HEK293 (cell line): ENCODE measurements around the gene ERI3.

Experiments
- CTCF ChIA-PET: fragments of 350-600 bp; formaldehyde crosslinking; extraction: SDS; loops from one replicate; lab custom pipeline; 2021; ENCODE audit warnings: antibody characterized with exemption; lab: Yijun Ruan, JAX
- POLR2A ChIA-PET: fragments of 300-600 bp; formaldehyde crosslinking; extraction: SDS; loops from one replicate; lab custom pipeline; 2020; ENCODE audit warnings: antibody characterized with exemption, inconsistent platforms; lab: Yijun Ruan, JAX
- H3K27ac ChIP-seq: fragments of 200-500 bp; sonication (Bioruptor generic); 2 replicates; pipeline ENCODE4 v1.5.1; 2014; ENCODE audit warnings: low read depth, low read length, control low read depth, inconsistent platforms; ENCODE audit errors: extremely low read depth
- H3K36me3 ChIP-seq, 2 experiments: fragments of 200-500 bp in 1 of 2; sonication (Bioruptor generic) in 1 of 2; 1 replicate in 1 of 2; 2 replicates in 1 of 2; pipeline ENCODE4 v1.5.1; 2014 to 2017; ENCODE audit warnings: inconsistent platforms in 2 of 2, low read length in 2 of 2; ENCODE audit not compliant: control insufficient read depth in 2 of 2, insufficient read depth in 1 of 2
- H3K4me1 ChIP-seq: fragments of 200-500 bp; sonication (Bioruptor generic); 2 replicates; pipeline ENCODE4 v1.5.1; 2014; ENCODE audit warnings: mild to moderate bottlenecking, low read length, inconsistent platforms; ENCODE audit not compliant: control insufficient read depth, insufficient read depth
- H3K4me3 ChIP-seq: 2 replicates; pipeline ENCODE4 v1.5.1; 2011; ENCODE audit warnings: low read depth, mild to moderate bottlenecking, control low read depth, low read length, moderate library complexity
- H3K9me3 ChIP-seq: fragments of 200-500 bp; sonication (Bioruptor generic); 2 replicates; pipeline ENCODE4 v1.5.1; 2014; ENCODE audit warnings: low read depth, low read length, inconsistent platforms; ENCODE audit not compliant: control insufficient read depth, insufficient read depth
- EGR2 ChIP-seq: fragments of 450-650 bp; formaldehyde crosslinking; IDR thresholded peaks from 2 replicates; pipeline ENCODE4 v1.5.1; 2016; ENCODE audit warnings: low read depth, missing biosample characterization, missing genetic modification characterization
- HOXD13 ChIP-seq: sonication (generic); formaldehyde crosslinking; IDR thresholded peaks from 2 replicates; pipeline ENCODE4 v1.8.0; 2022; ENCODE audit warnings: missing genetic modification reagents, borderline replicate concordance
- KLF8 ChIP-seq: fragments of 450-650 bp; formaldehyde crosslinking; IDR thresholded peaks from 2 replicates; pipeline ENCODE4 v1.5.1; 2016; ENCODE audit warnings: missing biosample characterization, missing genetic modification characterization
- KLF9 ChIP-seq: fragments of 450-650 bp; formaldehyde crosslinking; IDR thresholded peaks from 2 replicates; pipeline ENCODE4 v1.5.1; 2016; ENCODE audit warnings: missing biosample characterization, missing genetic modification characterization, low read depth
- SCRT1 ChIP-seq: fragments of 450-650 bp; formaldehyde crosslinking; IDR thresholded peaks from 2 replicates; pipeline ENCODE4 v1.5.1; 2016; ENCODE audit warnings: missing biosample characterization, missing genetic modification characterization, borderline replicate concordance
- SCRT2 ChIP-seq: fragments of 450-650 bp; formaldehyde crosslinking; IDR thresholded peaks from 2 replicates; pipeline ENCODE4 v1.5.1; 2016; ENCODE audit warnings: missing biosample characterization, missing genetic modification characterization
- ZNF19 ChIP-seq: fragments of 450-650 bp; formaldehyde crosslinking; IDR thresholded peaks from 2 replicates; pipeline ENCODE4; 2016; ENCODE audit warnings: missing biosample characterization, missing genetic modification characterization, low read depth
- ZNF341 ChIP-seq: fragments of 450-650 bp; formaldehyde crosslinking; IDR thresholded peaks from 2 replicates; pipeline ENCODE4; 2016; ENCODE audit warnings: low read depth, missing biosample characterization, missing genetic modification characterization
- ZNF350 ChIP-seq: fragments of 450-650 bp; formaldehyde crosslinking; IDR thresholded peaks from 2 replicates; pipeline ENCODE4 v1.5.0; 2017; ENCODE audit warnings: missing biosample characterization, mild to moderate bottlenecking, missing genetic modification characterization
- ZNF416 ChIP-seq: fragments of 450-650 bp; formaldehyde crosslinking; IDR thresholded peaks from 2 replicates; pipeline ENCODE4 v1.5.1; 2016; ENCODE audit warnings: missing biosample characterization, missing genetic modification characterization
- ZNF488 ChIP-seq: fragments of 450-650 bp; formaldehyde crosslinking; IDR thresholded peaks from 2 replicates; pipeline ENCODE4 v1.5.1; 2016; ENCODE audit warnings: missing biosample characterization, missing genetic modification characterization
- ZNF501 ChIP-seq: fragments of 450-650 bp; formaldehyde crosslinking; IDR thresholded peaks from 2 replicates; pipeline ENCODE4 v1.5.1; 2016; ENCODE audit warnings: missing biosample characterization, missing genetic modification characterization
- ZNF549 ChIP-seq: fragments of 450-650 bp; IDR thresholded peaks from 2 replicates; pipeline ENCODE4 v1.5.1; 2018; ENCODE audit warnings: missing biosample characterization, missing genetic modification characterization, mild to moderate bottlenecking, inconsistent platforms, moderate library complexity
- ZNF555 ChIP-seq: fragments of 450-650 bp; formaldehyde crosslinking; conservative IDR thresholded peaks from 2 replicates; pipeline ENCODE4 v1.5.1; 2017; ENCODE audit warnings: missing biosample characterization, mild to moderate bottlenecking, missing genetic modification characterization, inconsistent platforms
- ZNF596 ChIP-seq: fragments of 450-650 bp; IDR thresholded peaks from 2 replicates; pipeline ENCODE4 v1.5.0; 2018; ENCODE audit warnings: missing biosample characterization, mild to moderate bottlenecking, missing genetic modification characterization, moderate library complexity
- ZSCAN23 ChIP-seq: fragments of 450-650 bp; formaldehyde crosslinking; IDR thresholded peaks from 2 replicates; pipeline ENCODE4 v1.5.1; 2016; ENCODE audit warnings: missing biosample characterization, missing genetic modification characterization
- TF ChIP-seq, protein P1 (sequence below): fragments of 450-650 bp; formaldehyde crosslinking; IDR thresholded peaks from 2 replicates; pipeline ENCODE4 v1.5.1; 2016; ENCODE audit warnings: missing biosample characterization, missing genetic modification characterization
- TF ChIP-seq, protein P2 (sequence below): fragments of 450-650 bp; formaldehyde crosslinking; IDR thresholded peaks from 2 replicates; pipeline ENCODE4 v1.5.1; 2016; ENCODE audit warnings: missing biosample characterization, missing genetic modification characterization, borderline replicate concordance

ERI3 gene

GRCh38 chr1:44332505-44332904 is 22.6 kb downstream of the ERI3 start (continued):
- TF ChIP-seq ZNF350 (tag by site-specific recombination) = no peak

DNA sequence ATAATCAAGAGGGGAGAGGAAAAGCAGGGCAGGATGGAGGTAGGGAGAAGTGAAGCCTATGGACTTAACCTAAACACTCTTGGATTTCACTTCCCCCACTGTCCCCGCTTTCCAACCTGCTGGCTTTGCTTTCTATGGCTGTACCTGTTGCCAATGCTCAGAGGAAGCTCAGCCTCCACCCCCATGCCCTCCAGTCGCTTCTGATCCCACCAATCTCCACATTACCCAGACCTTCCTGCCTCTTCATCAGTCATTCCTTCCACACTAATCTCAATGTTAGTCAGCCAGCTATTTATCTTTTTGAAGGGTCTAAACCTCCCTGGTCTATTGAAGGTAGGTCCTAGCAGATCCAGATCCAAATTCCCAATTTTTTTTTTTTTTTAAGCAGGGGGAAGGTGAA is 24.1 kb downstream of the ERI3 start:
- Histone ChIP-seq H3K4me1 (peaks cover 26% of the 10 kb centered on the region), H3K27ac (no peak overlapping the region), H3K4me3 (no peak overlapping the region), H3K36me3 (peaks cover 6 to 55% of the 10 kb centered on the region in 2 experiments; a peak in 2 of 3 replicates), H3K9me3 (no peaks in the 10 kb centered on the region)
- ChIA-PET POLR2A (no interaction called here), CTCF (interaction anchor here (0.5 to 1.9 kb wide), 5 partner anchors 13 to 321 kb away, joined by 3 to 6 read pairs (median 4); no protein-coding TSS in a partner anchor)
- TF ChIP-seq SCRT2 (tag by site-specific recombination) = peak; percentile 67
- no peak for TF ChIP-seq KLF8 (tag by site-specific recombination)
- TF ChIP-seq SCRT1 (tag by site-specific recombination) = 0 out of 2 replicates have a peak, but pooled peaks have one; percentile 40
- TF ChIP-seq ZNF555 = no peak

DNA sequence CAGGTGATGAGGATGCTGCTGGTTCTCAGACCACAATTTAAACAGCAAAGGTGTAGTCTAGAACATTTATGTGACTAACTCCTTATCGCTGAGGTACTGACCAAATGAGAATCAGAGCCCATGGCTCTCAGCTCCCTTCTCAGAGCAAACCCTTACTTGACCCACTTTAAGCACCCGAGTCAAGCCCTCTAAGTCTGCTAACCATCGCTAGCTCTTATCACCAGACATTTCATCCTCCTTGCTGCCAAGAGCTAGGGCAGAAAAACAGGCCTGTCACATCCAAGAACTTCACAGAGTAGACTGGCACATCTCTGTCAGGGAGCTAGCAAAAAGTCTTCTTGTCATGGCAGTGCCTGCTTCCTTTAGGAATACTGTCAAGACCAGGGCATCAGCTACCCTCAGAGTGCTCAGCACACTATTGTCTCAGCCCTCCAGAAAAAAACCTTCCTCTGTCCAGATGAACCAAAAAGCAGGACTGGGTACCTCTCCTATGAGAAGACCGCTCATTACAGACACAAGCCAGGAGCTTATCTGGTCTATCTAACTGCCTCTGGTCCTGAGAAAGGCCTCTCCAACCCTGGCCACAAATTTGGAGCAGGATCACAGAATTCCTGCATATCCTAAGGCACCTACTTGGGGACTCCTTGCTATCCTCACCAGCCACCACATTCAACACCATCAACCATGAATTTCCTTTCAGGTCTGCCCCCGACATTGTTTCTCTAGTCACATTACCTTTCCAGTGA is 26.2 kb downstream of the ERI3 start:
- TF ChIP-seq ZNF501 (tag by site-specific recombination) (no peak), ZSCAN23 (tag by site-specific recombination) (no peak), HOXD13 (CRISPR knock-in tag) (no peak), ZNF555 (no peak), ZNF416 (tag by site-specific recombination) (no peak)
- TF ChIP-seq, protein P1, sequence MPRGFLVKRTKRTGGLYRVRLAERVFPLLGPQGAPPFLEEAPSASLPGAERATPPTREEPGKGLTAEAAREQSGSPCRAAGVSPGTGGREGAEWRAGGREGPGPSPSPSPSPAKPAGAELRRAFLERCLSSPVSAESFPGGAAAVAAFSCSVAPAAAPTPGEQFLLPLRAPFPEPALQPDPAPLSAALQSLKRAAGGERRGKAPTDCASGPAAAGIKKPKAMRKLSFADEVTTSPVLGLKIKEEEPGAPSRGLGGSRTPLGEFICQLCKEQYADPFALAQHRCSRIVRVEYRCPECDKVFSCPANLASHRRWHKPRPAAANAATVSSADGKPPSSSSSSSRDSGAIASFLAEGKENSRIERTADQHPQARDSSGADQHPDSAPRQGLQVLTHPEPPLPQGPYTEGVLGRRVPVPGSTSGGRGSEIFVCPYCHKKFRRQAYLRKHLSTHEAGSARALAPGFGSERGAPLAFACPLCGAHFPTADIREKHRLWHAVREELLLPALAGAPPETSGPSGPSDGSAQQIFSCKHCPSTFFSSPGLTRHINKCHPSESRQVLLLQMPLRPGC (tag by site-specific recombination) = no peak
- CTCF ChIA-PET = interaction anchor here (0.5 to 2.8 kb wide), 6 partner anchors 11 to 324 kb away, joined by 3 to 13 read pairs (median 4); no protein-coding TSS in a partner anchor

DNA sequence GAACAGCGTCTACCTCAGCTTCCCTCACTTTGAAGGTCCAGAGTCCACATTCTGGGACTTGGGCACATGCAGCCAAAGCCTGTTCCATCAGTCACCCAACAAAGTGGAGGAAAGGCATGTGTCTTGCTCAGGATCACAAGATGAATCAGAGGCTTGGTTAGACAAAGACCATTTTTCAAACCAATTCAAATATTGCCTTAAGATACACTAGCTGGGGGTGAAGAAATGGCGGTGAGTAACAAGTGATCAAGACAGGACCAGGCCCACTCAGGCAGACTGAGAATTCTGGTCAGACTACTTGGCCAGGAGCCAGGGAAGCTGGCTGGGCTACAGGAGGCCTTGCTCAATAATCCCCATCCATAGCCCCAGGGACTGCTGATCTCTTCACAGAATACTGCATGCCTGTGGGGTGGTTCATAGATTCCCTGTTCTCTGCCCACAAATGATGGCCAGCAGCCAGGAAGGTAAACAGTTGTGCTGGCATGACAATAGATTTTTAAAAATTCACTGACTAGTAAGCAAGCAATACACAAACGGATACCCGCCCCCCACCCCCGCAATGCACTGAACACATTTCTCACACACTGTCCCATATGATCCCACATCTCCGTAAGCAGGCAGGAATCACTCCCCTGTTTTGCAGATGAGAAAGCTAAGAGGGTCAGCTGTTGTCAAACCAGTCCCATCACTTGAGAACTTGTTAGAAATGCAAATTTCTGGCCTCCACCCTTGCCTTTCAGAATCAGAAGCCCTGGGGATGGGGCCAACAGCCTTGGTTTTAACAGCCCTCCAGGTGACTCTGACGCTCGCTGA is 27.2 kb downstream of the ERI3 start:
- Histone ChIP-seq H3K36me3 (peaks cover 0 to 37% of the 10 kb centered on the region in 2 experiments; a peak in 1 of 3 replicates), H3K27ac (peak overlapping the region; percentile 51), H3K9me3 (no peaks in the 10 kb centered on the region), H3K4me1 (peaks cover 32% of the 10 kb centered on the region), H3K4me3 (no peak overlapping the region)
- ChIA-PET CTCF (interaction anchor here (0.6 to 2.8 kb wide), 6 partner anchors 10 to 325 kb away, joined by 3 to 13 read pairs (median 5); no protein-coding TSS in a partner anchor), POLR2A (interaction anchor here (0.6 kb wide), 1 partner anchor 957 kb away, joined by 3 read pairs; no protein-coding TSS in a partner anchor)
- TF ChIP-seq KLF9 (tag by site-specific recombination) (peak; percentile 65; the same call in 1 of the 2 replicates), ZNF19 (tag by site-specific recombination) (no peak), EGR2 (tag by site-specific recombination) (peak; percentile 88), ZNF341 (tag by site-specific recombination) (no peak), ZNF488 (tag by site-specific recombination) (0 out of 2 replicates have a peak, but pooled peaks have one; percentile 2), ZNF549 (tag by site-specific recombination) (no peak), ZNF596 (tag by site-specific recombination) (no peak; the same call in 1 of the 2 replicates)
- TF ChIP-seq, protein P2, sequence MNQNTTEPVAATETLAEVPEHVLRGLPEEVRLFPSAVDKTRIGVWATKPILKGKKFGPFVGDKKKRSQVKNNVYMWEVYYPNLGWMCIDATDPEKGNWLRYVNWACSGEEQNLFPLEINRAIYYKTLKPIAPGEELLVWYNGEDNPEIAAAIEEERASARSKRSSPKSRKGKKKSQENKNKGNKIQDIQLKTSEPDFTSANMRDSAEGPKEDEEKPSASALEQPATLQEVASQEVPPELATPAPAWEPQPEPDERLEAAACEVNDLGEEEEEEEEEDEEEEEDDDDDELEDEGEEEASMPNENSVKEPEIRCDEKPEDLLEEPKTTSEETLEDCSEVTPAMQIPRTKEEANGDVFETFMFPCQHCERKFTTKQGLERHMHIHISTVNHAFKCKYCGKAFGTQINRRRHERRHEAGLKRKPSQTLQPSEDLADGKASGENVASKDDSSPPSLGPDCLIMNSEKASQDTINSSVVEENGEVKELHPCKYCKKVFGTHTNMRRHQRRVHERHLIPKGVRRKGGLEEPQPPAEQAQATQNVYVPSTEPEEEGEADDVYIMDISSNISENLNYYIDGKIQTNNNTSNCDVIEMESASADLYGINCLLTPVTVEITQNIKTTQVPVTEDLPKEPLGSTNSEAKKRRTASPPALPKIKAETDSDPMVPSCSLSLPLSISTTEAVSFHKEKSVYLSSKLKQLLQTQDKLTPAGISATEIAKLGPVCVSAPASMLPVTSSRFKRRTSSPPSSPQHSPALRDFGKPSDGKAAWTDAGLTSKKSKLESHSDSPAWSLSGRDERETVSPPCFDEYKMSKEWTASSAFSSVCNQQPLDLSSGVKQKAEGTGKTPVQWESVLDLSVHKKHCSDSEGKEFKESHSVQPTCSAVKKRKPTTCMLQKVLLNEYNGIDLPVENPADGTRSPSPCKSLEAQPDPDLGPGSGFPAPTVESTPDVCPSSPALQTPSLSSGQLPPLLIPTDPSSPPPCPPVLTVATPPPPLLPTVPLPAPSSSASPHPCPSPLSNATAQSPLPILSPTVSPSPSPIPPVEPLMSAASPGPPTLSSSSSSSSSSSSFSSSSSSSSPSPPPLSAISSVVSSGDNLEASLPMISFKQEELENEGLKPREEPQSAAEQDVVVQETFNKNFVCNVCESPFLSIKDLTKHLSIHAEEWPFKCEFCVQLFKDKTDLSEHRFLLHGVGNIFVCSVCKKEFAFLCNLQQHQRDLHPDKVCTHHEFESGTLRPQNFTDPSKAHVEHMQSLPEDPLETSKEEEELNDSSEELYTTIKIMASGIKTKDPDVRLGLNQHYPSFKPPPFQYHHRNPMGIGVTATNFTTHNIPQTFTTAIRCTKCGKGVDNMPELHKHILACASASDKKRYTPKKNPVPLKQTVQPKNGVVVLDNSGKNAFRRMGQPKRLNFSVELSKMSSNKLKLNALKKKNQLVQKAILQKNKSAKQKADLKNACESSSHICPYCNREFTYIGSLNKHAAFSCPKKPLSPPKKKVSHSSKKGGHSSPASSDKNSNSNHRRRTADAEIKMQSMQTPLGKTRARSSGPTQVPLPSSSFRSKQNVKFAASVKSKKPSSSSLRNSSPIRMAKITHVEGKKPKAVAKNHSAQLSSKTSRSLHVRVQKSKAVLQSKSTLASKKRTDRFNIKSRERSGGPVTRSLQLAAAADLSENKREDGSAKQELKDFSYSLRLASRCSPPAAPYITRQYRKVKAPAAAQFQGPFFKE (tag by site-specific recombination) = no peak

More for the DNA sequence above, 26.2 kb downstream of the ERI3 start:
- Histone ChIP-seq H3K9me3 (no peaks in the 10 kb centered on the region), H3K27ac (peak overlapping the region; percentile 51), H3K4me3 (no peak overlapping the region), H3K36me3 (peaks cover 0 to 37% of the 10 kb centered on the region in 2 experiments; a peak in 1 of 3 replicates), H3K4me1 (peaks cover 32% of the 10 kb centered on the region)
- POLR2A ChIA-PET = interaction anchor here (0.7 to 1.1 kb wide), 2 partner anchors 9 to 19 kb away, joined by 3 read pairs; no protein-coding TSS in a partner anchor
